GM12878 (cell line): ENCODE data around the gene MYLIP. TPM values are rescaled to one million over a fixed set of nuclear protein-coding genes. Genes with fewer than 3 reads are reported as not detected.

Source experiments
- ATAC-seq: fragments of 200-7000 bp; cut with Tn5 transposase; 3 replicates; pipeline ENCODE4 v1.9.1; 2020; ENCODE audit warnings: mild to moderate bottlenecking, moderate library complexity
- BruUV-seq: library from RNA; stranded (reverse); fragments of 400-500 nt; replicated peaks from 2 replicates; lab custom pipeline; 2021; lab: Mats Ljungman, UMichigan
- CTCF ChIA-PET: fragments of 300-600 bp; sonication (Branson Sonifier 250); formaldehyde crosslinking; extraction: SDS; loops from one replicate; lab custom pipeline; 2021; ENCODE audit warnings: inconsistent platforms; lab: Yijun Ruan, JAX
- POLR2A ChIA-PET: fragments of 350-600 bp; formaldehyde crosslinking; extraction: SDS; loops from one replicate; lab custom pipeline; 2021; ENCODE audit warnings: inconsistent platforms; lab: Charles Lee
- RAD21 ChIA-PET: fragments of 300-600 bp; sonication (Branson Sonifier 250); formaldehyde crosslinking; loops from one replicate; lab custom pipeline; 2023; ENCODE audit warnings: antibody characterized with exemption; ENCODE audit not compliant: unreplicated experiment; lab: Charles Lee
- SMC1A ChIA-PET: fragments of 300-600 bp; sonication (Branson Sonifier 250); formaldehyde crosslinking; loops from one replicate; lab custom pipeline; 2023; ENCODE audit not compliant: unreplicated experiment, uncharacterized antibody; lab: Charles Lee
- DNase-seq: peaks from one replicate; pipeline ENCODE4 v3.0.0-alpha.2; 2011; ENCODE audit warnings: low read depth, low spot score
- FAIRE-seq: peaks from 3 replicates; lab custom pipeline; 2011; peaks lifted over from hg19 to GRCh38; lab: Jason Lieb, UNC
- H2AFZ ChIP-seq: 2 replicates; pipeline ENCODE4 v1.6.0; 2011; ENCODE audit warnings: low read depth, low read length, control low read depth; ENCODE audit not compliant: control insufficient read depth
- H3K27ac ChIP-seq: 2 replicates; pipeline ENCODE4 v1.5.1; 2011; ENCODE audit warnings: control low read depth; ENCODE audit not compliant: control insufficient read depth, insufficient read depth
- H3K27me3 ChIP-seq, 2 experiments: replicated peaks in 1 of 2; 2 replicates each; pipeline versions ENCODE4 v1.6.0 to v1.6.1; 2011; ENCODE audit warnings: low read length in 1 of 2; ENCODE audit not compliant: control insufficient read depth in 2 of 2, insufficient read depth in 2 of 2
- H3K36me3 ChIP-seq, 2 experiments: 2 replicates each; pipeline ENCODE4 v1.5.1; 2011; ENCODE audit warnings: low read length in 1 of 2; ENCODE audit not compliant: control insufficient read depth in 2 of 2, insufficient read depth in 2 of 2
- H3K4me1 ChIP-seq: 2 replicates; pipeline ENCODE4 v1.6.1; 2011; ENCODE audit warnings: mild to moderate bottlenecking, low read length, moderate library complexity, mixed read lengths; ENCODE audit not compliant: control insufficient read depth, insufficient read depth
- H3K4me2 ChIP-seq: 2 replicates; pipeline ENCODE4 v1.6.0; 2011; ENCODE audit warnings: control low read depth; ENCODE audit not compliant: control insufficient read depth, insufficient read depth
- H3K4me3 ChIP-seq: fragments of 200-600 bp; sonication (generic); 2 replicates; pipeline ENCODE4 v1.5.1; 2016
- H3K79me2 ChIP-seq: 2 replicates; pipeline ENCODE4 v1.6.0; 2011; ENCODE audit warnings: low read length; ENCODE audit not compliant: control insufficient read depth, insufficient read depth
- H3K9ac ChIP-seq: 2 replicates; pipeline ENCODE4 v1.8.0; 2011; ENCODE audit warnings: low read length, control low read depth, mixed read lengths; ENCODE audit not compliant: control insufficient read depth, insufficient read depth
- H3K9me3 ChIP-seq: replicated peaks from 3 replicates; pipeline ENCODE4 v1.5.1; 2011; ENCODE audit warnings: mild to moderate bottlenecking, low read length; ENCODE audit not compliant: control insufficient read depth, insufficient read depth
- H4K20me1 ChIP-seq: 2 replicates; pipeline ENCODE4 v1.6.0; 2011; ENCODE audit not compliant: control insufficient read depth, insufficient read depth
- FOXK2 ChIP-seq: fragments of 450-650 bp; IDR thresholded peaks from 2 replicates; pipeline ENCODE4 v1.6.1; 2017; ENCODE audit warnings: mild to moderate bottlenecking, moderate library complexity
- MEF2B ChIP-seq: fragments of 450-650 bp; IDR thresholded peaks from 2 replicates; pipeline ENCODE4 v1.6.1; 2018; ENCODE audit warnings: mild to moderate bottlenecking, moderate library complexity; ENCODE audit not compliant: partially characterized antibody, poor library complexity, severe bottlenecking
- MYB ChIP-seq: fragments of 150-350 bp; IDR thresholded peaks from 2 replicates; pipeline ENCODE4 v1.6.1; 2014; ENCODE audit warnings: mild to moderate bottlenecking, low read depth, low read length, borderline replicate concordance
- NFIC ChIP-seq: IDR thresholded peaks from 2 replicates; pipeline ENCODE4 v1.6.1; 2012; ENCODE audit warnings: low read depth, mild to moderate bottlenecking, inconsistent platforms, low read length, moderate library complexity
- NR2C2 ChIP-seq: IDR thresholded peaks from 2 replicates; pipeline ENCODE4 v1.6.1; 2011; ENCODE audit warnings: borderline replicate concordance, low read depth; ENCODE audit not compliant: control insufficient read depth, insufficient read length
- POLR2AphosphoS2 ChIP-seq: IDR thresholded peaks from 2 replicates; pipeline ENCODE4 v1.6.1; 2011; ENCODE audit warnings: low read depth, mild to moderate bottlenecking, low read length, improper control_type of control experiment, moderate library complexity
- POLR2AphosphoS5 ChIP-seq: IDR thresholded peaks from 2 replicates; pipeline ENCODE4 v1.6.1; 2011; ENCODE audit warnings: mild to moderate bottlenecking, low read length, inconsistent platforms
- RCOR1 ChIP-seq: conservative IDR thresholded peaks from 2 replicates; pipeline ENCODE4 v1.6.1; 2012; ENCODE audit warnings: low read depth, low read length, improper control_type of control experiment
- RELA ChIP-seq: fragments of 450-650 bp; IDR thresholded peaks from 2 replicates; pipeline ENCODE4 v1.8.0; 2014; ENCODE audit warnings: borderline replicate concordance; ENCODE audit not compliant: partially characterized antibody
- SPI1 ChIP-seq: IDR thresholded peaks from 2 replicates; pipeline ENCODE4 v1.6.1; 2011; ENCODE audit warnings: low read depth, mild to moderate bottlenecking, low read length, moderate library complexity, borderline replicate concordance; ENCODE audit not compliant: insufficient read depth
- TARDBP ChIP-seq: IDR thresholded peaks from 2 replicates; pipeline ENCODE4 v1.6.1; 2016; ENCODE audit warnings: borderline replicate concordance
- ZZZ3 ChIP-seq: IDR thresholded peaks from 2 replicates; pipeline ENCODE4 v1.6.1; 2011; ENCODE audit warnings: low read depth; ENCODE audit not compliant: control insufficient read depth, insufficient read length
- WGBS: methylation state at CpG from one replicate; pipeline ENCODE4 v1.1.6; 2016; ENCODE audit warnings: low lambda C conversion rate; ENCODE audit not compliant: insufficient replicate concordance, insufficient coverage; ENCODE audit errors: missing lambda C conversion rate; 5-methylcytosine and 5-hydroxymethylcytosine counted together
- in situ Hi-C: fragments of 300-500 bp; cut with MboI; formaldehyde crosslinking; loops from 9 replicates; pipeline ENCODE4 v1.14.3; 2018; ENCODE audit warnings: mixed read lengths
- intact Hi-C: fragments of 100-400 bp; cut with micrococcal nuclease; formaldehyde crosslinking; loops from one replicate; pipeline ENCODE4 v1.14.2; 2022; ENCODE audit not compliant: unreplicated experiment
- polyA plus RNA-seq, 11 experiments: library from polyadenylated mRNA; depleted of rRNA in 4 of 11; unstranded in 6 of 11; stranded (reverse) in 5 of 11; fragments of >200 nt; fragmentation: Nextera tagmentation in 4 of 11; fragmentation: Illumina TruSeq in 1 of 11; extraction: Ambion mirVana in 4 of 11; extraction: Trizol in 1 of 11; gene quantifications; 1 replicate in 1 of 11; 2 replicates in 10 of 11; pipeline versions ENCODE4 v1.2.1 to v1.2.3, GENCODE V29; 2011 to 2016; ENCODE audit warnings: inconsistent platforms in 2 of 11, missing spikeins in 2 of 11, low read depth in 1 of 11
- total RNA-seq, 4 experiments: library from RNA; depleted of rRNA in 3 of 4; stranded (reverse); fragments of >200 nt in 3 of 4; fragmentation: Illumina TruSeq in 1 of 4; extraction: Trizol in 1 of 4; gene quantifications; 2 replicates each; pipeline versions ENCODE4 v1.2.1 to v1.2.3, GENCODE V29; 2013 to 2021

Gene MYLIP
- total and polyA plus RNA-seq, 10 of the 15 experiments (the other 5 are each of a cell fraction or from before 2014, with no cell fraction given) = 5.3 to 123 (median 12.5) TPM

GRCh38 chr6:16150098-16150497 lies 21.2 kb downstream of the MYLIP start:
- TF ChIP-seq TARDBP (no peak), SPI1 (peak; percentile 27; the same call in 1 of the 2 replicates), POLR2AphosphoS2 (peak; percentile 85), ZZZ3 (no peak), MEF2B (no peak), MYB (no peak), RCOR1 (no peak), POLR2AphosphoS5 (peak; percentile 38; the same call in 1 of the 2 replicates), NFIC (no peak), NR2C2 (no peak), RELA (no peak), FOXK2 (no peak)
- H3K79me2 ChIP-seq = no peaks in the 10 kb centered on the region
- ChIA-PET CTCF (interaction anchor here (0.8 to 1.5 kb wide), 4 partner anchors 8 to 20 kb away, joined by 3 to 4 read pairs (median 4); no protein-coding TSS in a partner anchor), RAD21 (interaction anchor here (0.8 to 1.2 kb wide), 2 partner anchors 13 to 248 kb away, joined by 3 to 4 read pairs; no protein-coding TSS in a partner anchor), POLR2A (no interaction called here), SMC1A (interaction anchor here (0.7 to 1.3 kb wide), 3 partner anchors 16 to 523 kb away, joined by 3 to 4 read pairs (median 3); no protein-coding TSS in a partner anchor)
- in situ Hi-C loops (no loop called here), intact Hi-C loops (no loop called here)
- ATAC-seq (peak; percentile 17), DNase-seq (no peak), FAIRE-seq (no peak)
- BruUV-seq = no TSS peak
- H3K9me3 ChIP-seq = no peaks in the 10 kb centered on the region
- H3K4me1 ChIP-seq = no peaks in the 10 kb centered on the region
- H4K20me1 ChIP-seq = peaks cover 10% of the 10 kb centered on the region
- no peaks in the 10 kb centered on the region for H3K27me3 ChIP-seq
- WGBS = 98% methylated on average over 7 of the region's 7 CpGs
- peaks cover 8 to 34% of the 10 kb centered on the region in 2 experiments for H3K36me3 ChIP-seq
- H3K4me3 ChIP-seq = no peak overlapping the region
- no peak overlapping the region for H2AFZ ChIP-seq
- H3K4me2 ChIP-seq = no peak overlapping the region
- no peak overlapping the region for H3K9ac ChIP-seq
- H3K27ac ChIP-seq = no peak overlapping the region
